Stimulated activated CD8-positive, alpha-beta memory T cell treated with anti-CD3 and anti-CD28 coated beads, Interleukin-4, amount 100 ng/mL, for 24 hours (primary cell): ENCODE measurements around the gene NEDD4.
"Not testable (repeated sequence)": the region's sequence is repeated elsewhere in the genome, so short reads cannot be mapped to it uniquely, and the experiment has no call there.

Experiments used
- DNase-seq: peaks from one replicate; pipeline ENCODE4 v3.0.0-alpha.2; 2020; ENCODE audit warnings: low read depth

Gene NEDD4

DNA sequence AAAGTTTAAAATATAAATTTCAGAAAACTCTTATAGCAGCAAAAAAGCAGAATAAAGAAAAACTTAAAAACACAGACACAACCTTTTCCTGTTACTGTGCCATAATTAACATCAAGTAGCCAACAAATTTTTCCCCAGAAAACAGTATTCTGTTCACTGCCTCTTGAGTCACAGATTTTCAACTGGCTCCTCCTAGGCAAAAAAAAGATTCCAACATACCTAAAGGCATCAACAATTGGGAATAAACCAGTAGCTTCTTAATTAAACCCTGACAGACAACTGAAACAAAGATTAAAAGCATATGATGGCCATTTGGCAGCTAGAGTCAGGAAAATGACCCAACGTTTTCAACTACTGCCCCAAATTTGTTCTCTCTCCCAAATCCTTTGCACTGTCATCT is 10.9 kb upstream of the NEDD4 start:
- DNase-seq = not testable (repeated sequence)

GRCh38 chr15:56003777-56004176 is 10.4 kb upstream of the NEDD4 start:
- DNase-seq = not testable (repeated sequence)

DNA sequence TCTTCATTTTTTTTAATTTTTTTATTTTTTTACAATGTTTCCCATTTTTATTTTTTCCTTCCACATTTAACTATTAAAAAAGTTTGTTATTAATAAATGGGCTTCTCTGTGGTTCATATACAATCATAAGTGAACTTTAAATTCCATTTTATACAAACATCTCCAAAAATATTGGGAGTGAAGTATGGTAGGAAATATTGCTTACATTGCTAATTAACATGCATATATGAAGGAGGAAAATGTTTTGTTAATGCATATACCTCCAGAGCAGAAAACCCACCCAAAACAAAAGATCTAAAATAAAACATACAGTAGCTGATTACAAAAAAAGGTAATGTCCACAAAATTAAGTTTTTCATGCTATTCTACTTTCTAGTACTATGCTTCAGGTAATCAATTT is 9.9 kb upstream of the NEDD4 start:
- not testable (repeated sequence) for DNase-seq

GRCh38 chr15:56001471-56002078 is 8.2 kb upstream of the NEDD4 start:
- DNase-seq = no peak

GRCh38 chr15:55999658-56000057 is 6.2 kb upstream of the NEDD4 start:
- DNase-seq = no peak

DNA sequence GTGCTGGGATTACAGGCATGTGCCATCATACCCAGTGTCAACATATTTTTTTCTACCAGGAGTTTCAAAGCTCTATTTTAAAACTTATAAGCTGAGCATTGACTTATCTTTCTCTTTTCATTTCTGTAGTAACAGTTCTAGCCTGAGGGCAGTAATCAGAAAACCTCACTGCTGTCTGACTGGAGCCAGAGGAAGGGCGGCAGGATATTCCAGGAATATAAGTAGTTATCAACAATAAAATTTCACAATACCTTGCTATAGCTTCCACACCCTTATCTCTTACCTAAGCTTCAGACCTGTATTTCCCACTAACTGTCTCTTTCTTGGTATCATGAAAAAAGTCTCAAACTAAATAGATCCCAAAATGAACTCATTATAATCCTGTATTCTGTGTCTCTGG is 5.1 kb upstream of the NEDD4 start:
- DNase-seq = no peak

DNA sequence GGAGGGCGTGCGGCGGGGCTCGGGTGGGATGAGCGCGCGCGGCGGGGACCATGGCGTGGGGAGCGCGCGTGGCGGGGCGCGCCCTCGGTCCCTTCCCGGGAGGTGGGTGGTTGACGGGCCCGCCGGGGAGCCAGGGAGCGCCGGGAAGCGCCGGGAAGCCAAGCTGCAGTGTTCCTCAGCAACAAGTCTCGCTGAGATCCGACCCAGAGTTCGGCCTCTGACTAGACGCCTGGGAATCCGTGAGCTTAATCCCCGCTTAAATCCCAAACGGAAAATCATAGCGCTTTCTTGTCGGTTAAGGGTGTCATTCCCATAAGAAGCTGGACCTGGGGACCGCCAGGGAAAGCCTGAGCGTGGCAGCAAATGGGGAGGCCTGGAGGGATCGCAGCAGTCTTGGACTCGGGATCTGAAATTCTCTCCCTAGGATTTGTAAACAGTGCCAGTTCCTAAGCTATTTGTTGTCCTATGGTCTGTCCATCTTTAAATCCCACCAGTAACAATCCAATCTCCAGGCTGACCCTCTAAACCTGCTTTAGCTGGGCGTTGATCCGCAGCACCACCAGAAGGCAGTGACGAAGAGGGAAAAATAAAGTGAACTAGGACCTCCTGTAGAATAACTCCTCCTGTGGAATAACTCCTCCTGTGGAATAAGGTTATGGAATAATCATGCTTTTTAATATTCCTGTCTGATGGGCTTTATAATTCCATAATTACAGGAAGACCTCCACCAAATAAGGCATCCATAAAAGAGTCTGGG is 570 bp upstream of the NEDD4 start:
- no peak for DNase-seq

DNA sequence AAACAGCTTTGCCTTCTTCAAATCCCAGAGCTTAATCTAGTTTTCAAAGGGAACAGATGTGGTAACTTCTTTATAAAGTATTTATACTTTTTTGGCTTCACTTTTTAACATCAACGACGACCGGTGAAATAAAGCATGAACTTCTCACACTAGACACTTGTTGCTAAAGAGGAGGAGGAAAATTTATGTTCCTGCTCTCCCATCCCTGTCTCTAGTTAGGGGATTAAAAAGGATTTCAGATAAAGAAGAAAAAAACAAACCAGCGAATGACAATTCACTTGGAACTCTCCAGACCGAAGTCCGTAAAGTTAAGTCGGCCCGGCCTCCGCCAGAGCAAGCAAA is 672 bp downstream of the NEDD4 start:
- DNase-seq = no peak

GRCh38 chr15:55991802-55992768 is 1.3 kb downstream of the NEDD4 start:
- no peak for DNase-seq

- no peak for DNase-seq
Observed at GRCh38 chr15:55990998-55991397, 2.4 kb downstream of the NEDD4 start.

DNA sequence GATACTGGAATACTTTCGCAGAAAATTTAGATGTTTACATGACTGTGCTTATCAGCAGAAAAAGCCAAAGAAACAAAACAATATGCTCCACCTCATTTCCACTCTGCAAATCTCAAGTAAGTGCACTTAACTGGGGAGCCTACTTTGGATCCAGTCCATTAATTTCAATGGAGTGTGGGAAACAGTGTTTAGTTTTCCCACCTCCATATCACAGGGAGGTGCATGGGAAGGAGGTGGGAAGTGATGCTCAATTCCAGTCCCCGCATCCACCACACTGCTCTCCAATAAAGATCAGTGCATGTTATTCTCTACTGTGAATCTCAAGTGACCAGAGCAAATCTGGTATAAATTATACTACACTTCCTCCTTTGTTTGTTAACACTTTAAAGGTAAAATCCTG is 2.9 kb downstream of the NEDD4 start:
- DNase-seq = no peak

GRCh38 chr15:55989383-55989782 is 4.0 kb downstream of the NEDD4 start:
- DNase-seq = no peak

- no peak for DNase-seq
Observed at GRCh38 chr15:55981582-55982249, 11.7 kb downstream of the NEDD4 start.

GRCh38 chr15:55980511-55980910 is 12.9 kb downstream of the NEDD4 start:
- no peak for DNase-seq

- DNase-seq = no peak
Observed at GRCh38 chr15:55977231-55977630, 16.2 kb downstream of the NEDD4 start.

GRCh38 chr15:55970286-55970685 is 23.1 kb downstream of the NEDD4 start:
- no peak for DNase-seq

- no peak for DNase-seq
Observed at GRCh38 chr15:55969582-55969981, 23.8 kb downstream of the NEDD4 start.

GRCh38 chr15:55968923-55969322 is 24.5 kb downstream of the NEDD4 start:
- DNase-seq = no peak

- DNase-seq = no peak
Observed at GRCh38 chr15:55965091-55965490, 28.3 kb downstream of the NEDD4 start.

DNA sequence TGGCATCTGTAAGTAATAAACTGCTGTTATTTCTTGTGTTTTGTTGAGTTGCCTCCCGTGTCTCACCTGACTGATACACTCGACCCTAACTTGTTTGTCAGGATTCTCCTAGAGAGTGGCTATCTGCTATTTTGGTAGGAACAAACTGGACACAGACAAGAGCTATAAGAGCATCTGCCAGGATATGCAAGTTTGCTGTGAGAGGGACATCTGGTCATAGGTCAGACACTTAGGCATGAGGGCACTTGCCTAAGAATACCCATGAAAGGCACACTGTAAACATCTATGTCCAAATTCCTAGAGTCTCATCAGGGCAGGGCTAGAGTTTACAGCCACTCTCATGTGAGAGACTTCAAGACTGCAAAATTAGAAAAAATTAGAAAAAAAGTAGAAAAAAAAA is 32.5 kb downstream of the NEDD4 start:
- DNase-seq = no peak

DNA sequence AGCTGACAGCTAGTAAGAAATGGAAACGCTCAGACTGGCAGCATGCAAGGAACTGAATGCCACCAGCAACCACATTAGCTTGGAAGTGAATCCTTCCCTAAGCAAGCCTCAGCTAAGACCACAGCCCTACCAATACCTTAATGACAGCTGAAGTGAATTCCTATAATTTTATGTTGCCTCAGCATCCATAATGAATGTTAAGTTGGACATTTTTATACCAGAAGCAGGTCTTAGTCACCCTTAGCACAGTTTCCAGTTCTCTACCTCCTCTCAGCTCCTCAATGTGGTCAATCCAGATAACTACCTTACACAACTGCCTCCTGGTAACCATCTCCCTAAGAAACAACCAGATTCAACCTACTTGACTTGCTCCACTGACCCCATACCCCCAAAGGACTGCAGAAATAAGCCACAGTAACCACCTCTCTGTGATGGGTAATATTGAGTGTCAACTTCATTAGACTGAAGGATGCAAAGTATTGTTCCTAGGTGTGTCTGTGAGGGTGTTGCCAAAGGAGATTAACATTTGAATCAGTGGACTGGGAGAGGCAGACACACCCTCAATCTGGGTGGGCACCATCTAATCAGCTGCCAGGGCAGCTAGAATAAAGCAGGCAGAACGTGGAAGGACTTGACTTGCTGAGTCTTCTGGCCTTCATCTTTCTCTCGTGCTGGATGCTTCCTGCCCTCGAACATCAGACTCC is 33.5 kb downstream of the NEDD4 start:
- no peak for DNase-seq

DNA sequence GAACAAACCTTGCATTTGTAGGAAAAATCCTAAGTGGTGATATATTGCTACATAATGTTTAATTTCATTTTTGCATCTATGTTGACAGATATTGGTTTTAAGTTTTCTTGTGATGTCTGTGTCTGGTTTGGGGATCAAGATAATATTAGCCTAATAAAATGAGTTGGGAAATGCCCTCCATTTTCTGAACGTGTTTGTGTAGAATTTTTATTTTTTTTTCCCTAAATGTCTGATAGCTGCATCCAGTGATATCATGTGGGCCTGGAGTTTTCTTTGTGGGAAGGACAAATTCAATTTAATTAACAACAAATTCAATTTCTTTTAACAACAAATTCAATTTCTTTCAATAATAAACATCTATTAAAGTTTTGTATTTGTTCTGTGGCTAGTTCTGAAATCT is 35.1 kb downstream of the NEDD4 start:
- DNase-seq = no peak
